ENCODE data around the gene SLC13A5. TPM values are rescaled to one million over a fixed set of nuclear protein-coding genes. Genes with fewer than 3 reads are reported as not detected.

The SLC13A5 gene
- total RNA-seq, 1 donor: not detected

DNA sequence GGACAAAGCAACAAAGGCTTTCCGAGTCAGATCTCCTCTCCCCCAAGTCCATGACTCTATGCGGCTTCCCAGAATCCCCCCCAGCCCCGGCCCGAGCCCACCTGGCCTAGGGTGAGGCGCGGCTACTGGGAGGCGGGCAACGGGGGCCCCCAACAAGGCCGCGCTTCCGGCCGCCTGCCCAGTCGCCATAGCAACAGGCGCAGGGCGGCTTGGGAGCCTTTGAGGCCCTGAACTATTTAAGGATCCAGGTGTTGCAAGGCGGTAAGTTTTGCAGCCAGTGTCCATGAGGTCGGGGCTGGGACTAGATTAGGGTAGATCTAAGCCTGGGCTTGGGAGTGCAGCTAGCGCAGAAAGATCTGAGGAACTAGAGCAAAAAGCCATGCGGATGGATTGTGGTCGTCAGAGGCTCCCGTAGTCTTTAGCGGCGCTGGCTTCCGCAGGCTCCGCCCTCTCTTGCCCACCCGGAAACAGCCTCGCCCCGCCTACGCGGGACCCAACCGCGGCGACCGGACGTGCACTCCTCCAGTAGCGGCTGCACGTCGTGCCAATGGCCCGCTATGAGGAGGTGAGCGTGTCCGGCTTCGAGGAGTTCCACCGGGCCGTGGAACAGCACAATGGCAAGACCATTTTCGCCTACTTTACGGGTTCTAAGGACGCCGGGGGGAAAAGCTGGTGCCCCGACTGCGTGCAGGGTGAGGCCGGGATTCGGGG, 72.5 kb downstream of the SLC13A5 start, which contains the start of the genes KIAA0753 and TXNDC17:
Gene KIAA0753, minus strand, starts transcription at position 176 of the 711 bp plus-strand sequence. CDS start 5,608 bp downstream, outside the sequence.
Gene TXNDC17, plus strand, starts transcription at position 525 of the 711 bp plus-strand sequence. Its CDS starts 23 bp downstream, at position 548.
- DNase-seq (ENCODE audit: low read depth): peak; percentile 92
- TF ChIP-seq CTCF (IDR thresholded peaks at IDR 0.05; ENCODE audit: insufficient read depth, low read depth, low read length): no peak
- peak within 1 kb of the TSS; percentile 99 for H3K4me3 ChIP-seq (ENCODE audit: low read depth, low read length)

DNA sequence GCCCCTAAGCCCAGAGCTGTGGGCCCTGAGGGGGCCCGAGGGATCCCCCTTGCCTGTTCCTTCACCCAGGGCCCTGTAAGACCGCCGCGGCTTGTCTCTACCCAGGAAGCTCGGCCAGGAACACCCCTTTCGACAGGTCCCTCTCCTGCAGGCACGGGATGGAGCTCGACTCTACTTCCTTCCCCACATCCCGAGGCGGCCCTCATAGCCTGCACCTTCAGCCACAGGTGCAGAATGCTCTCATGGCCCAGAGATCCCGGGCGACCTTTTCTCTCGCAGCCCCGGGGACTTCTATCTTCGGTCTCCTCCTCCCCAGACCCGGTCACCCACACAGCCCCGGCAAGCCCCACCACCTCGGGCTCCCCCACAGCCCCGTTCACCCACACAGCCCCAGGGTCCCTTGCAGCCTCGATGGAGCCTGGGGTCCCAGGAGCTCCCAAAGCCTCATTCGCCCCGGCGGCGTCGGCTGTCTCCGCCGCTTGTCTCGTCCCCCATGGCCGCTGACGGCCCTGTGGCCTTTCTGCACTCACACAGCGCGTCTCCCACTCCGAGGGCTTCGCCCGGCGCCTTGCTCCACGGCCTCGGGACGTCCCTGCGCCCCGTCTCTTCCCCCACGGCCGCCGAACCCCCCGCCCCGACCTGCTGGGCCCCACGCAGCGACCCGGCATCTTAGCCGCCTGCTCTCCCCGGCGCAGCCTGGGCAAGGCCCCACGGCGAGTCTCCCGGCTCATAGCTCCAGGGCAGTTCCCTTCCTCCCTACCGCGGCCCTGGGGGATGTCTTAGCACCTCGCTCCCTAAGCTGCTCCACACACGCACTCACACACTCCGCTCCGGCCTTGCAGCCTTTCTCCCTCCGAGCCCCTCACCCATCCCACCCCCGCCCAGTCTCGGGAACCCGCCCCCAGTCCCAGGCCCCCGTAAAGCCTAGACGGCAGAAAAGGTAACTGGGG, 73.3 kb downstream of the SLC13A5 start:
- H3K4me3 ChIP-seq (ENCODE audit: low read depth, low read length): peak overlapping the region; percentile 99
- no peak for TF ChIP-seq CTCF (IDR thresholded peaks at IDR 0.05; ENCODE audit: insufficient read depth, low read depth, low read length)
- peak; percentile 50 for DNase-seq (ENCODE audit: low read depth)

DNA sequence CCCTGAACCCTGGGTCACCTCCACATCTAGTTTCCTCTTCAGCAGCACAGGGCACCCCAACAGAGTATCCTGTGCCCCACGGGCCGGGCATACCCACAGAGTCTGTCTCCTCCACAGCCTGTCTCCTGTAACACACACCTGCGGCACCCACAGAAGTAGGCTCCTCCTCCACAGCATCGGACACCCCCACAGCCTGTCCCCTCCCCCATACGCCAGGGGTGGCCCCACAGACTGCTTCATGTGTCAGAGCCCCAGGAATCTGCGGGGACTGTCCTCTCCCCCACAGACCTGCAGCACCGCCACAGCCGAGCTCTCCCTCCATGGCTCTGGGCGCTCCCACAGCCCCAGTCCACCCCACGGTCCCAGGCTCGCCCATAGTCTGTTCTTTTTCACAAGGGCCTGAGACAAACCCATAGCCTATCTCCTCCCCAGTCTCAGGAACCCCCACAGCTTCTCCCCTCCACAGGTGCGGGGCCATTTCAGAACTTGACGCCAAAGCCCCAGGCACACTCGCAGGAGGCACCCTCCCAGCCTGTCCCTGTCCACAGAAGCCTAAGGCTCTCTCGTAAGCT, 74.1 kb downstream of the SLC13A5 start:
- H3K4me3 ChIP-seq (ENCODE audit: low read depth, low read length): peak overlapping the region; percentile 99
- TF ChIP-seq CTCF (IDR thresholded peaks at IDR 0.05; ENCODE audit: insufficient read depth, low read depth, low read length): no peak
- no peak for DNase-seq (ENCODE audit: low read depth)

DNA sequence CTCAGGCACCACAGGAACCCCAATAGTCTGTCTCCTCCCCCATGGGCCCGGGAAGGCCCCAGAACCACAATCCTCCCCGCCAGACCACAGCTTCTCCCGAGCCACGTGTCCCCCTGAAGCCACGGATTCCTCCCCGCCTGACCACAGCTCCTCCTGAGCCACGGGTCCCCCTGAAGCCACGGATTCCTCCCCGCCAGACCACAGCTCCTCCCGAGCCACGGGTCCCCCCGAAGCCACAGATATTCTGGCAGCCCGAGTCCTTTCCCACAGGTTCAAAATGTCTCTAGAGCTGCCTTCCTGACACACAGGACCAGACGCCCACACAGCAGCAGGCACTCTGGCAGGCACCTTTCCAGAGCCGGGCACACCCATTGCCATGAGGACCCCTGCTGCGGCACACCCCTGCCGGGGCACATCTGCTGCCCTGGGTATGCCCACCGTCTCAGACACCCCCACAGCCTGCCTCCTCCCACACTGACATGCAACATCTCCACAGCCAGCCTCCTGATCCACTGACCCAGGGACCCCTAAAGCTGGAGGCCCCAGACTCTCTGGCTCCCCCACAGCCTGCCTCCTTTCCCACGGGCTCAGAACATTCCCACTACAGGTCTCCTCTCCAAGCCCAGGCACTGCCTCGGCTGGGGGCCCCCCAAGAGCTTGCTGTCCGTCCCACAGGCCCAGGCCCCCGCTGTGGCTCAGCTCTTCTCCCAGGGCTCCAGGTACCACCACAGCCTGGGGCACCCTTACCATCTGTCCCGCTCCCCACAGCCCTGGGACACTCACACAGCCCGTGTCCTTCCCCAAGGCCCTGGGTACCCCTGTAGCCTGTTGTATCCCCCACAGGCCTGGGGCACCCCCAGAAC, 74.9 kb downstream of the SLC13A5 start:
- TF ChIP-seq CTCF (IDR thresholded peaks at IDR 0.05; ENCODE audit: insufficient read depth, low read depth, low read length): no peak
- H3K4me3 ChIP-seq (ENCODE audit: low read depth, low read length): no peak overlapping the region
- no peak for DNase-seq (ENCODE audit: low read depth)

GRCh38 chr17:6637458-6637840, 75.7 kb downstream of the SLC13A5 start:
- no peak for TF ChIP-seq CTCF (IDR thresholded peaks at IDR 0.05; ENCODE audit: insufficient read depth, low read depth, low read length)
- no peak overlapping the region for H3K4me3 ChIP-seq (ENCODE audit: low read depth, low read length)

More at GRCh38 chr17:6637458-6637840, 75.7 kb downstream of the SLC13A5 start:
- DNase-seq (ENCODE audit: low read depth): no peak

All from fibroblast of villous mesenchyme (primary cell).